WTC11 (cell line): ENCODE measurements around the gene SLIT1. TPM values are rescaled to one million over a fixed set of nuclear protein-coding genes. Genes with fewer than 3 reads are reported as not detected.

ENCODE experiments used
- ATAC-seq: fragments of 200-7000 bp; cut with Tn5 transposase; 2 replicates; pipeline ENCODE4 v1.10.0; 2021; ENCODE audit warnings: mild to moderate bottlenecking, moderate library complexity
- CTCF ChIA-PET: fragments of 300-600 bp; sonication (Branson Sonifier 250); formaldehyde crosslinking; loops from one replicate; lab custom pipeline; 2021; ENCODE audit warnings: antibody characterized with exemption; lab: Charles Lee
- POLR2A ChIA-PET: fragments of 350-600 bp; sonication (Branson Sonifier 250); formaldehyde crosslinking; loops from one replicate; lab custom pipeline; 2021; ENCODE audit warnings: antibody characterized with exemption; lab: Charles Lee
- DNase-seq: peaks from one replicate; pipeline ENCODE4 v3.0.0; 2021; ENCODE audit warnings: low spot score
- H3K27ac Mint-ChIP-seq: 2 replicates; pipeline ENCODE4 v1.8.0; 2021; ENCODE audit warnings: mixed read lengths
- H3K27me3 Mint-ChIP-seq: 2 replicates; pipeline ENCODE4 v1.8.0; 2021; ENCODE audit warnings: low read depth, mild to moderate bottlenecking, moderate library complexity, mixed read lengths
- H3K36me3 Mint-ChIP-seq: 2 replicates; pipeline ENCODE4 v1.8.0; 2021; ENCODE audit warnings: mixed read lengths
- H3K4me1 Mint-ChIP-seq: 2 replicates; pipeline ENCODE4 v1.8.0; 2022; ENCODE audit warnings: mixed read lengths
- H3K4me3 Mint-ChIP-seq: 2 replicates; pipeline ENCODE4 v1.8.0; 2021; ENCODE audit warnings: mild to moderate bottlenecking, moderate library complexity, mixed read lengths
- H3K9me3 Mint-ChIP-seq: 2 replicates; pipeline ENCODE4 v1.8.0; 2021; ENCODE audit warnings: mixed read lengths
- CREM ChIP-seq: sonication (generic); formaldehyde crosslinking; IDR thresholded peaks from 2 replicates; pipeline ENCODE4 v1.8.1; 2022; ENCODE audit warnings: mild to moderate bottlenecking, missing genetic modification reagents, moderate library complexity
- ELF4 ChIP-seq: sonication (generic); formaldehyde crosslinking; IDR thresholded peaks from 2 replicates; pipeline ENCODE4 v1.8.1; 2022; ENCODE audit warnings: low read depth, mild to moderate bottlenecking, moderate library complexity, missing genetic modification reagents
- GABPB1 ChIP-seq: sonication (generic); formaldehyde crosslinking; IDR thresholded peaks from 2 replicates; pipeline ENCODE4 v1.8.1; 2023; ENCODE audit warnings: mild to moderate bottlenecking, missing genetic modification reagents
- GRHL2 ChIP-seq: fragments of 250-450 bp; sonication (Bioruptor Pico); IDR thresholded peaks from 2 replicates; pipeline ENCODE4 v1.8.0; 2022; ENCODE audit warnings: mild to moderate bottlenecking, moderate library complexity; ENCODE audit not compliant: insufficient replicate concordance, severe bottlenecking
- IRF2 ChIP-seq: sonication (generic); formaldehyde crosslinking; IDR thresholded peaks from 2 replicates; pipeline ENCODE4 v1.8.0; 2022; ENCODE audit warnings: low read depth, missing genetic modification reagents, borderline replicate concordance
- JUN ChIP-seq: sonication (generic); formaldehyde crosslinking; IDR thresholded peaks from 2 replicates; pipeline ENCODE4 v1.8.0; 2023; ENCODE audit warnings: mild to moderate bottlenecking, missing genetic modification reagents
- MYBL2 ChIP-seq: sonication (generic); formaldehyde crosslinking; IDR thresholded peaks from 2 replicates; pipeline ENCODE4 v1.8.1; 2023; ENCODE audit warnings: mild to moderate bottlenecking, moderate library complexity, missing genetic modification reagents
- RELA ChIP-seq: sonication (generic); formaldehyde crosslinking; IDR thresholded peaks from 2 replicates; pipeline ENCODE4 v1.8.1; 2022; ENCODE audit warnings: missing genetic modification reagents, mild to moderate bottlenecking, borderline replicate concordance
- SMAD4 ChIP-seq: sonication (generic); formaldehyde crosslinking; IDR thresholded peaks from 2 replicates; pipeline ENCODE4 v1.8.0; 2022; ENCODE audit warnings: mild to moderate bottlenecking, missing genetic modification reagents
- SOX15 ChIP-seq: fragments of 250-450 bp; sonication (Bioruptor Pico); IDR thresholded peaks from 2 replicates; pipeline ENCODE4 v1.9.0; 2021; ENCODE audit warnings: mild to moderate bottlenecking
- SP1 ChIP-seq: sonication (generic); formaldehyde crosslinking; conservative IDR thresholded peaks from 2 replicates; pipeline ENCODE4 v1.8.1; 2022; ENCODE audit warnings: missing genetic modification reagents
- ZNF121 ChIP-seq: sonication (generic); formaldehyde crosslinking; IDR thresholded peaks from 2 replicates; pipeline ENCODE4 v1.8.0; 2023; ENCODE audit warnings: missing genetic modification reagents
- total RNA-seq: library from RNA; stranded (reverse); gene quantifications from 3 replicates; pipeline ENCODE4 v1.2.3, GENCODE V29; 2021
- TF ChIP-seq, protein P1 (sequence below): sonication (generic); formaldehyde crosslinking; IDR thresholded peaks from 2 replicates; pipeline ENCODE4 v1.8.0; 2022; ENCODE audit warnings: mild to moderate bottlenecking, missing genetic modification reagents
- TF ChIP-seq, protein P2 (sequence below): fragments of 250-450 bp; sonication (Bioruptor Pico); IDR thresholded peaks from 2 replicates; pipeline ENCODE4 v1.9.0; 2021; ENCODE audit warnings: mild to moderate bottlenecking
- TF ChIP-seq, protein P3 (sequence below): fragments of 250-450 bp; sonication (Bioruptor Pico); IDR thresholded peaks from 2 replicates; pipeline ENCODE4 v2.1.2; 2022; ENCODE audit warnings: mild to moderate bottlenecking, moderate library complexity
- TF ChIP-seq, protein P4 (sequence below): sonication (generic); formaldehyde crosslinking; IDR thresholded peaks from 2 replicates; pipeline ENCODE4 v1.8.0; 2023; ENCODE audit warnings: missing genetic modification reagents
- TF ChIP-seq, protein P5 (sequence below): fragments of 250-450 bp; sonication (Bioruptor Pico); IDR thresholded peaks from 2 replicates; pipeline ENCODE4 v1.8.0; 2021; ENCODE audit warnings: mild to moderate bottlenecking
- TF ChIP-seq, protein P6 (sequence below): sonication (generic); formaldehyde crosslinking; IDR thresholded peaks from 2 replicates; pipeline ENCODE4 v1.8.1; 2023; ENCODE audit warnings: mild to moderate bottlenecking, missing genetic modification reagents, borderline replicate concordance

SLIT1 gene
- total RNA-seq, 1 experiment from 2014 or later, result 1.6 TPM

DNA sequence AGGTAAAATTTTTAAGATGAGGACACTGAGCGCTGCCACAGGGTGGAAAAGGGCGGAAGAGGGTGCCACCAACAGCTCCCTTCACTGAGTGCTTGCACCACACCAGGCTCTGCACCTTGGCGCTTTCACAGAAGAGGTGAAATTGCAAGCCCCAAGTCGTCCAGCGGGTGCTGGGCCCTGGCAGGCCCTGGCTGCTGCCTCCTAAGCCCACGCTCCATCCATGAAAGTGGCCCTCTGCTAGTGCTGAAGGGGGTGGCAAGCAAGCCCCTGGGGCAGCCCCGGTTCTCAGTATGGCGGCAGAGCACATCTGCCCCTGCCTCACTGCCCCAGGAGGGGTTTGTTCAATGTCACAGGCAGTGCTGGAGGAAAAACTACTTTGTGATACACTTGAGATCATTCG, 95.1 kb downstream of the SLIT1 start (continued):
- TF ChIP-seq, protein P1, sequence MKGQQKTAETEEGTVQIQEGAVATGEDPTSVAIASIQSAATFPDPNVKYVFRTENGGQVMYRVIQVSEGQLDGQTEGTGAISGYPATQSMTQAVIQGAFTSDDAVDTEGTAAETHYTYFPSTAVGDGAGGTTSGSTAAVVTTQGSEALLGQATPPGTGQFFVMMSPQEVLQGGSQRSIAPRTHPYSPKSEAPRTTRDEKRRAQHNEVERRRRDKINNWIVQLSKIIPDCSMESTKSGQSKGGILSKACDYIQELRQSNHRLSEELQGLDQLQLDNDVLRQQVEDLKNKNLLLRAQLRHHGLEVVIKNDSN (CRISPR knock-in tag), result no peak

DNA sequence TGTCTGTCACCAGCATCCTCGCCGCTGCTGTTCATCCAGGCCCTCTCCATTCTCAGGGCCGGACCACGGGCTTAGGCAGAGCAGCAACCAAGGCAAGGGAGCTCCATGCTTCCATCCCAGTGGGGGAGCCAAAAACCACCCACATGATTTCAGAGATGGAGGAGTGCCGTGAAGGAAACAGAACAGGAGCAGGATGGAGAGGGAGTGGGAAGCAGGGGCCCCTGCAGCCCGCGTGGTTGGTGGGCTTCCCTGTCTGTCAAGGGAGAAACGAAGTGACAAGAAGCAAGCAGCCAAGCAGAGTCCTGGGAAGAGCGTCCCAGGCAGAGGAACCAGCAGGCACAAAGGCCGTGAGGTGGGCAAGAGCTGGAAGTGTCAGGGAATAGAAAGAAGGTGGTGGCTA, 95.7 kb downstream of the SLIT1 start:
- no peak overlapping the region for H3K4me3 Mint-ChIP-seq
- DNase-seq, result no peak
- CTCF ChIA-PET, result interaction anchor here (1.1 to 6.0 kb wide), 6 partner anchors 9 to 120 kb away, joined by 3 to 32 read pairs (median 6); no protein-coding TSS in a partner anchor
- TF ChIP-seq MYBL2 (CRISPR knock-in tag) (no peak), RELA (CRISPR knock-in tag) (no peak), ZNF121 (no peak), ELF4 (no peak), SP1 (CRISPR knock-in tag) (no peak), CREM (CRISPR knock-in tag) (no peak)
- TF ChIP-seq, protein P2, sequence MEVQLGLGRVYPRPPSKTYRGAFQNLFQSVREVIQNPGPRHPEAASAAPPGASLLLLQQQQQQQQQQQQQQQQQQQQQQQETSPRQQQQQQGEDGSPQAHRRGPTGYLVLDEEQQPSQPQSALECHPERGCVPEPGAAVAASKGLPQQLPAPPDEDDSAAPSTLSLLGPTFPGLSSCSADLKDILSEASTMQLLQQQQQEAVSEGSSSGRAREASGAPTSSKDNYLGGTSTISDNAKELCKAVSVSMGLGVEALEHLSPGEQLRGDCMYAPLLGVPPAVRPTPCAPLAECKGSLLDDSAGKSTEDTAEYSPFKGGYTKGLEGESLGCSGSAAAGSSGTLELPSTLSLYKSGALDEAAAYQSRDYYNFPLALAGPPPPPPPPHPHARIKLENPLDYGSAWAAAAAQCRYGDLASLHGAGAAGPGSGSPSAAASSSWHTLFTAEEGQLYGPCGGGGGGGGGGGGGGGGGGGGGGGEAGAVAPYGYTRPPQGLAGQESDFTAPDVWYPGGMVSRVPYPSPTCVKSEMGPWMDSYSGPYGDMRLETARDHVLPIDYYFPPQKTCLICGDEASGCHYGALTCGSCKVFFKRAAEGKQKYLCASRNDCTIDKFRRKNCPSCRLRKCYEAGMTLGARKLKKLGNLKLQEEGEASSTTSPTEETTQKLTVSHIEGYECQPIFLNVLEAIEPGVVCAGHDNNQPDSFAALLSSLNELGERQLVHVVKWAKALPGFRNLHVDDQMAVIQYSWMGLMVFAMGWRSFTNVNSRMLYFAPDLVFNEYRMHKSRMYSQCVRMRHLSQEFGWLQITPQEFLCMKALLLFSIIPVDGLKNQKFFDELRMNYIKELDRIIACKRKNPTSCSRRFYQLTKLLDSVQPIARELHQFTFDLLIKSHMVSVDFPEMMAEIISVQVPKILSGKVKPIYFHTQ (CRISPR knock-in tag), result no peak
- no peaks in the 10 kb centered on the region for H3K36me3 Mint-ChIP-seq
- no peaks in the 10 kb centered on the region for H3K9me3 Mint-ChIP-seq
- H3K4me1 Mint-ChIP-seq, result peaks cover 7% of the 10 kb centered on the region
- POLR2A ChIA-PET, result no interaction called here
- peak; percentile 67 for ATAC-seq
- no peaks in the 10 kb centered on the region; the same call in 1 of the 2 replicates for H3K27me3 Mint-ChIP-seq
- no peak overlapping the region for H3K27ac Mint-ChIP-seq

DNA sequence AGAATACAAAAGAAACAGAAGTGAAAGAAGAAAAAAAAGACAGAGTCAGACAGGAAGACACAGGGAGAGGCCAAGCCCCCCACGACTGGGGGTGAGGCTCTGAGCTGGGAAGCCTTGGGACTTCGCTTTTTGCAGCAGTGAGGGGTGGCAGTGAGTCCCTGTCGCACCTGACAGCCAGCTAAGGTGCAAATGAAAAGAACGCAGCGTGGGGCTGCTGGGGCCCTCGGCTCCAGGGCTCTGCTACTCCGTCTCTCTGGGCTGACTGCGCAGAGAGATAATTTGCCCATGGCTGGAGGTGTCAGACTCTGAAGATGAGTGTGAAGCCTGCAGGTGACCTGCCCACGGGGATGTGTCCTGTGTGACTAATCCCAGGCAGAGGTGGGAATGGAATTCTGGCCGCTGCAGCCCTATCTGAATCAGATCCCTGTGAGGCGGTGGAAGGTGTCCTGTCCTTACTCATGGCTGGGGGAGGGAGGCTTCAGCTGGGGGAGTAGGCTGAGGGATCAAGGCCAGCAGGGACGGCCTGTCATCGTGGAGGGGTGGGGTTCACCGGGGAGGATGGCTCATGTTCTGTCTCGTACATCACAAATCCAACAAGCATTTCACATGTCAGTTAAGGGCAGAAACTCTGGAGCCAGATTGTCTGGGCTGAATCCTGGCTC, 96.4 kb downstream of the SLIT1 start:
- H3K27me3 Mint-ChIP-seq, result no peaks in the 10 kb centered on the region; the same call in 1 of the 2 replicates
- TF ChIP-seq SMAD4 (CRISPR knock-in tag) (no peak), JUN (CRISPR knock-in tag) (no peak), GABPB1 (CRISPR knock-in tag) (no peak)
- H3K36me3 Mint-ChIP-seq, result no peaks in the 10 kb centered on the region
- POLR2A ChIA-PET, result interaction anchor here (0.7 kb wide), 1 partner anchor 60 kb away, joined by 3 read pairs; no protein-coding TSS in a partner anchor
- no peaks in the 10 kb centered on the region for H3K9me3 Mint-ChIP-seq
- DNase-seq (no peak), ATAC-seq (no peak; the same call in 1 of the 2 replicates)
- no peak overlapping the region for H3K4me3 Mint-ChIP-seq
- no peak overlapping the region for H3K27ac Mint-ChIP-seq
- CTCF ChIA-PET, result interaction anchor here (1.3 to 6.0 kb wide), 4 partner anchors 8 to 107 kb away, joined by 3 to 32 read pairs (median 14); no protein-coding TSS in a partner anchor
- H3K4me1 Mint-ChIP-seq, result peaks cover 7% of the 10 kb centered on the region

DNA sequence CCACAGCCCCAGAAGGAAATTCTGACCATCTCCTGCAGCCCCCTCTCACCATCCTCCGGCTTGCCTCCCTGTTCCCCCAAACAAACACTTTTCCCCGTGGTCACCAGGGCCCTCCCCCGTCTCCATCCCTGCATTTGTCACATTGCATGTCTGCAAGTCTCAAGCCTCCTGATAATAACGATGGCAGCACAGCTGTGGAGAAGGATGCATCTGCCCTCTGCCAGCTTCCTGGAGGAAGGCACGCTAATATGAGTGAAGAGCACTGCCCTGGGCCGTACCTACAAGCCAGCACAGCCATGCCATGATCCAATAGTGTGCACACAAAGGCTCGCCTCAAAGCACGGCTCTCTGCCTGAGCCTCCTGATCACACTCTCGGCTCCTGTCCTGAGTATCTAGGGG, 98.5 kb downstream of the SLIT1 start:
- ChIA-PET CTCF (interaction anchor here (0.9 to 5.0 kb wide), 4 partner anchors 15 to 123 kb away, joined by 3 to 22 read pairs (median 3); no protein-coding TSS in a partner anchor), POLR2A (no interaction called here)
- Mint-ChIP-seq H3K27ac (no peak overlapping the region), H3K36me3 (no peaks in the 10 kb centered on the region), H3K9me3 (no peaks in the 10 kb centered on the region), H3K4me3 (no peak overlapping the region), H3K27me3 (no peaks in the 10 kb centered on the region), H3K4me1 (peaks cover 7% of the 10 kb centered on the region)
- DNase-seq, result no peak
- ATAC-seq, result no peak
- TF ChIP-seq IRF2 (CRISPR knock-in tag), result no peak
- TF ChIP-seq ELF4, result no peak
- TF ChIP-seq ZNF121, result no peak
- no peak for TF ChIP-seq GABPB1 (CRISPR knock-in tag)
- TF ChIP-seq SMAD4 (CRISPR knock-in tag), result no peak
- no peak for TF ChIP-seq SOX15 (CRISPR knock-in tag)
- TF ChIP-seq, protein P3, sequence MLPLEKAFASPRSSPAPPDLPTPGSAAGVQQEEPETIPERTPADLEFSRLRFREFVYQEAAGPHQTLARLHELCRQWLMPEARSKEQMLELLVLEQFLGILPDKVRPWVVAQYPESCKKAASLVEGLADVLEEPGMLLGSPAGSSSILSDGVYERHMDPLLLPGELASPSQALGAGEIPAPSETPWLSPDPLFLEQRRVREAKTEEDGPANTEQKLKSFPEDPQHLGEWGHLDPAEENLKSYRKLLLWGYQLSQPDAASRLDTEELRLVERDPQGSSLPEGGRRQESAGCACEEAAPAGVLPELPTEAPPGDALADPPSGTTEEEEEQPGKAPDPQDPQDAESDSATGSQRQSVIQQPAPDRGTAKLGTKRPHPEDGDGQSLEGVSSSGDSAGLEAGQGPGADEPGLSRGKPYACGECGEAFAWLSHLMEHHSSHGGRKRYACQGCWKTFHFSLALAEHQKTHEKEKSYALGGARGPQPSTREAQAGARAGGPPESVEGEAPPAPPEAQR (CRISPR knock-in tag), result no peak
- TF ChIP-seq GRHL2 (CRISPR knock-in tag), result no peak
- TF ChIP-seq, protein P4, sequence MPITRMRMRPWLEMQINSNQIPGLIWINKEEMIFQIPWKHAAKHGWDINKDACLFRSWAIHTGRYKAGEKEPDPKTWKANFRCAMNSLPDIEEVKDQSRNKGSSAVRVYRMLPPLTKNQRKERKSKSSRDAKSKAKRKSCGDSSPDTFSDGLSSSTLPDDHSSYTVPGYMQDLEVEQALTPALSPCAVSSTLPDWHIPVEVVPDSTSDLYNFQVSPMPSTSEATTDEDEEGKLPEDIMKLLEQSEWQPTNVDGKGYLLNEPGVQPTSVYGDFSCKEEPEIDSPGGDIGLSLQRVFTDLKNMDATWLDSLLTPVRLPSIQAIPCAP (CRISPR knock-in tag), result no peak
- TF ChIP-seq, protein P5, sequence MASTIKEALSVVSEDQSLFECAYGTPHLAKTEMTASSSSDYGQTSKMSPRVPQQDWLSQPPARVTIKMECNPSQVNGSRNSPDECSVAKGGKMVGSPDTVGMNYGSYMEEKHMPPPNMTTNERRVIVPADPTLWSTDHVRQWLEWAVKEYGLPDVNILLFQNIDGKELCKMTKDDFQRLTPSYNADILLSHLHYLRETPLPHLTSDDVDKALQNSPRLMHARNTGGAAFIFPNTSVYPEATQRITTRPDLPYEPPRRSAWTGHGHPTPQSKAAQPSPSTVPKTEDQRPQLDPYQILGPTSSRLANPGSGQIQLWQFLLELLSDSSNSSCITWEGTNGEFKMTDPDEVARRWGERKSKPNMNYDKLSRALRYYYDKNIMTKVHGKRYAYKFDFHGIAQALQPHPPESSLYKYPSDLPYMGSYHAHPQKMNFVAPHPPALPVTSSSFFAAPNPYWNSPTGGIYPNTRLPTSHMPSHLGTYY, result no peak
- TF ChIP-seq, protein P6, sequence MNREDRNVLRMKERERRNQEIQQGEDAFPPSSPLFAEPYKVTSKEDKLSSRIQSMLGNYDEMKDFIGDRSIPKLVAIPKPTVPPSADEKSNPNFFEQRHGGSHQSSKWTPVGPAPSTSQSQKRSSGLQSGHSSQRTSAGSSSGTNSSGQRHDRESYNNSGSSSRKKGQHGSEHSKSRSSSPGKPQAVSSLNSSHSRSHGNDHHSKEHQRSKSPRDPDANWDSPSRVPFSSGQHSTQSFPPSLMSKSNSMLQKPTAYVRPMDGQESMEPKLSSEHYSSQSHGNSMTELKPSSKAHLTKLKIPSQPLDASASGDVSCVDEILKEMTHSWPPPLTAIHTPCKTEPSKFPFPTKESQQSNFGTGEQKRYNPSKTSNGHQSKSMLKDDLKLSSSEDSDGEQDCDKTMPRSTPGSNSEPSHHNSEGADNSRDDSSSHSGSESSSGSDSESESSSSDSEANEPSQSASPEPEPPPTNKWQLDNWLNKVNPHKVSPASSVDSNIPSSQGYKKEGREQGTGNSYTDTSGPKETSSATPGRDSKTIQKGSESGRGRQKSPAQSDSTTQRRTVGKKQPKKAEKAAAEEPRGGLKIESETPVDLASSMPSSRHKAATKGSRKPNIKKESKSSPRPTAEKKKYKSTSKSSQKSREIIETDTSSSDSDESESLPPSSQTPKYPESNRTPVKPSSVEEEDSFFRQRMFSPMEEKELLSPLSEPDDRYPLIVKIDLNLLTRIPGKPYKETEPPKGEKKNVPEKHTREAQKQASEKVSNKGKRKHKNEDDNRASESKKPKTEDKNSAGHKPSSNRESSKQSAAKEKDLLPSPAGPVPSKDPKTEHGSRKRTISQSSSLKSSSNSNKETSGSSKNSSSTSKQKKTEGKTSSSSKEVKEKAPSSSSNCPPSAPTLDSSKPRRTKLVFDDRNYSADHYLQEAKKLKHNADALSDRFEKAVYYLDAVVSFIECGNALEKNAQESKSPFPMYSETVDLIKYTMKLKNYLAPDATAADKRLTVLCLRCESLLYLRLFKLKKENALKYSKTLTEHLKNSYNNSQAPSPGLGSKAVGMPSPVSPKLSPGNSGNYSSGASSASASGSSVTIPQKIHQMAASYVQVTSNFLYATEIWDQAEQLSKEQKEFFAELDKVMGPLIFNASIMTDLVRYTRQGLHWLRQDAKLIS (CRISPR knock-in tag), result no peak
- no peak for TF ChIP-seq JUN (CRISPR knock-in tag)
